GM12878 (cell line): ENCODE data around the gene ATP10A. TPM values are rescaled to one million over a fixed set of nuclear protein-coding genes. Genes with fewer than 3 reads are reported as not detected.

ENCODE experiments used
- ATAC-seq: fragments of 200-7000 bp; cut with Tn5 transposase; 3 replicates; pipeline ENCODE4 v1.9.1; 2020; ENCODE audit warnings: mild to moderate bottlenecking, moderate library complexity
- BruUV-seq: library from RNA; stranded (reverse); fragments of 400-500 nt; replicated peaks from 2 replicates; lab custom pipeline; 2021; lab: Mats Ljungman, UMichigan
- CTCF ChIA-PET: fragments of 300-600 bp; sonication (Branson Sonifier 250); formaldehyde crosslinking; extraction: SDS; loops from one replicate; lab custom pipeline; 2021; ENCODE audit warnings: inconsistent platforms; lab: Yijun Ruan, JAX
- POLR2A ChIA-PET: fragments of 350-600 bp; formaldehyde crosslinking; extraction: SDS; loops from one replicate; lab custom pipeline; 2021; ENCODE audit warnings: inconsistent platforms; lab: Charles Lee
- RAD21 ChIA-PET: fragments of 300-600 bp; sonication (Branson Sonifier 250); formaldehyde crosslinking; loops from one replicate; lab custom pipeline; 2023; ENCODE audit warnings: antibody characterized with exemption; ENCODE audit not compliant: unreplicated experiment; lab: Charles Lee
- SMC1A ChIA-PET: fragments of 300-600 bp; sonication (Branson Sonifier 250); formaldehyde crosslinking; loops from one replicate; lab custom pipeline; 2023; ENCODE audit not compliant: unreplicated experiment, uncharacterized antibody; lab: Charles Lee
- DNase-seq: peaks from one replicate; pipeline ENCODE4 v3.0.0-alpha.2; 2011; ENCODE audit warnings: low read depth, low spot score
- FAIRE-seq: peaks from 3 replicates; lab custom pipeline; 2011; peaks lifted over from hg19 to GRCh38; lab: Jason Lieb, UNC
- H2AFZ ChIP-seq: 2 replicates; pipeline ENCODE4 v1.6.0; 2011; ENCODE audit warnings: low read depth, low read length, control low read depth; ENCODE audit not compliant: control insufficient read depth
- H3K27ac ChIP-seq: 2 replicates; pipeline ENCODE4 v1.5.1; 2011; ENCODE audit warnings: control low read depth; ENCODE audit not compliant: control insufficient read depth, insufficient read depth
- H3K27me3 ChIP-seq, 2 experiments: replicated peaks in 1 of 2; 2 replicates each; pipeline versions ENCODE4 v1.6.0 to v1.6.1; 2011; ENCODE audit warnings: low read length in 1 of 2; ENCODE audit not compliant: control insufficient read depth in 2 of 2, insufficient read depth in 2 of 2
- H3K36me3 ChIP-seq, 2 experiments: 2 replicates each; pipeline ENCODE4 v1.5.1; 2011; ENCODE audit warnings: low read length in 1 of 2; ENCODE audit not compliant: control insufficient read depth in 2 of 2, insufficient read depth in 2 of 2
- H3K4me1 ChIP-seq: 2 replicates; pipeline ENCODE4 v1.6.1; 2011; ENCODE audit warnings: mild to moderate bottlenecking, low read length, moderate library complexity, mixed read lengths; ENCODE audit not compliant: control insufficient read depth, insufficient read depth
- H3K4me2 ChIP-seq: 2 replicates; pipeline ENCODE4 v1.6.0; 2011; ENCODE audit warnings: control low read depth; ENCODE audit not compliant: control insufficient read depth, insufficient read depth
- H3K4me3 ChIP-seq: fragments of 200-600 bp; sonication (generic); 2 replicates; pipeline ENCODE4 v1.5.1; 2016
- H3K79me2 ChIP-seq: 2 replicates; pipeline ENCODE4 v1.6.0; 2011; ENCODE audit warnings: low read length; ENCODE audit not compliant: control insufficient read depth, insufficient read depth
- H3K9ac ChIP-seq: 2 replicates; pipeline ENCODE4 v1.8.0; 2011; ENCODE audit warnings: low read length, control low read depth, mixed read lengths; ENCODE audit not compliant: control insufficient read depth, insufficient read depth
- H3K9me3 ChIP-seq: replicated peaks from 3 replicates; pipeline ENCODE4 v1.5.1; 2011; ENCODE audit warnings: mild to moderate bottlenecking, low read length; ENCODE audit not compliant: control insufficient read depth, insufficient read depth
- H4K20me1 ChIP-seq: 2 replicates; pipeline ENCODE4 v1.6.0; 2011; ENCODE audit not compliant: control insufficient read depth, insufficient read depth
- ATF7 ChIP-seq: fragments of 450-650 bp; IDR thresholded peaks from 2 replicates; pipeline ENCODE4 v1.6.1; 2016; ENCODE audit warnings: low read depth, mild to moderate bottlenecking
- BACH1 ChIP-seq: fragments of 450-650 bp; IDR thresholded peaks from 2 replicates; pipeline ENCODE4 v1.6.1; 2017; ENCODE audit warnings: mild to moderate bottlenecking, borderline replicate concordance
- BMI1 ChIP-seq: fragments of 450-650 bp; IDR thresholded peaks from 2 replicates; pipeline ENCODE4 v1.6.1; 2016; ENCODE audit warnings: mild to moderate bottlenecking, moderate library complexity, borderline replicate concordance
- BRCA1 ChIP-seq: IDR thresholded peaks from 2 replicates; pipeline ENCODE4 v1.6.1; 2011; ENCODE audit warnings: low read depth, low read length, improper control_type of control experiment
- IKZF2 ChIP-seq, 2 experiments: fragments of 450-650 bp; IDR thresholded peaks; 2 replicates each; pipeline ENCODE4 v1.6.1; 2017; ENCODE audit warnings: mild to moderate bottlenecking in 2 of 2, moderate library complexity in 2 of 2
- IRF4 ChIP-seq: IDR thresholded peaks from 2 replicates; pipeline ENCODE4 v1.6.1; 2011; ENCODE audit warnings: low read depth, low read length
- NBN ChIP-seq: fragments of 450-650 bp; IDR thresholded peaks from 2 replicates; pipeline ENCODE4 v1.6.1; 2016
- RFX5 ChIP-seq: IDR thresholded peaks from 2 replicates; pipeline ENCODE4 v1.6.1; 2011; ENCODE audit warnings: low read depth, low read length, improper control_type of control experiment
- WRNIP1 ChIP-seq: IDR thresholded peaks from 2 replicates; pipeline ENCODE4 v1.6.1; 2011; ENCODE audit warnings: low read depth, low read length, improper control_type of control experiment, borderline replicate concordance
- ZNF217 ChIP-seq: fragments of 450-650 bp; IDR thresholded peaks from 2 replicates; pipeline ENCODE4 v1.6.1; 2017; ENCODE audit warnings: antibody characterized with exemption, mild to moderate bottlenecking
- ZNF274 ChIP-seq: IDR thresholded peaks from one replicate; pipeline ENCODE4 v1.8.0; 2011; ENCODE audit not compliant: insufficient read length, insufficient read depth
- WGBS: methylation state at CpG from one replicate; pipeline ENCODE4 v1.1.6; 2016; ENCODE audit warnings: low lambda C conversion rate; ENCODE audit not compliant: insufficient replicate concordance, insufficient coverage; ENCODE audit errors: missing lambda C conversion rate; 5-methylcytosine and 5-hydroxymethylcytosine counted together
- in situ Hi-C: fragments of 300-500 bp; cut with MboI; formaldehyde crosslinking; loops from 9 replicates; pipeline ENCODE4 v1.14.3; 2018; ENCODE audit warnings: mixed read lengths
- intact Hi-C: fragments of 100-400 bp; cut with micrococcal nuclease; formaldehyde crosslinking; loops from one replicate; pipeline ENCODE4 v1.14.2; 2022; ENCODE audit not compliant: unreplicated experiment
- polyA plus RNA-seq, 11 experiments: library from polyadenylated mRNA; depleted of rRNA in 4 of 11; unstranded in 6 of 11; stranded (reverse) in 5 of 11; fragments of >200 nt; fragmentation: Nextera tagmentation in 4 of 11; fragmentation: Illumina TruSeq in 1 of 11; extraction: Ambion mirVana in 4 of 11; extraction: Trizol in 1 of 11; gene quantifications; 1 replicate in 1 of 11; 2 replicates in 10 of 11; pipeline versions ENCODE4 v1.2.1 to v1.2.3, GENCODE V29; 2011 to 2016; ENCODE audit warnings: inconsistent platforms in 2 of 11, missing spikeins in 2 of 11, low read depth in 1 of 11
- total RNA-seq, 4 experiments: library from RNA; depleted of rRNA in 3 of 4; stranded (reverse); fragments of >200 nt in 3 of 4; fragmentation: Illumina TruSeq in 1 of 4; extraction: Trizol in 1 of 4; gene quantifications; 2 replicates each; pipeline versions ENCODE4 v1.2.1 to v1.2.3, GENCODE V29; 2013 to 2021
- TF ChIP-seq, protein P1 (sequence below): IDR thresholded peaks from 2 replicates; pipeline ENCODE4 v1.6.1; 2011; ENCODE audit warnings: mild to moderate bottlenecking, low read depth, low read length, moderate library complexity; ENCODE audit not compliant: insufficient replicate concordance
- TF ChIP-seq, protein P2 (sequence below): fragments of 450-650 bp; IDR thresholded peaks from 2 replicates; pipeline ENCODE4 v1.6.1; 2014; ENCODE audit warnings: mild to moderate bottlenecking

The ATP10A gene
- total and polyA plus RNA-seq, 10 of the 15 experiments (the other 5 are each of a cell fraction or from before 2014, with no cell fraction given): 0.04 to 1.5 (median 0.31) TPM; not detected in 2

DNA sequence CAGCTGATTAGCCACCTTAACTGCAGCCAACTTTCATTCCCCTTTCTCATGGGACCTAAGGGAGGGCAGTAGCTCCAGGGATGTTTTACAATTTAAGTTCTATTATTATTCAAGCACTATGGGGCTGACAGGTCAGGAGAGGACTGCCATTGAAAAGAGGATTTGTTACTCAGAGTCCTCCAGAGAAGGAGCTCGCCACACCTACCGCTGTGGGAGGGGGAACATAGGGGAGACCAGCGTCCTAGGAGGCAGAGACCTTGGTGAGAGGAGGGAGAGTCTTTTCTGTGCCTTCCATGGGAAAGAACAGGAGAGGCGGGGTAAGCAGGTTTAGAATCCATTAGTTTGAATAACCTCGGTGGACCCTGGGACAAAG is 14.4 kb downstream of the ATP10A start (continued):
- TF ChIP-seq ZNF274 (no peak), BMI1 (no peak), RFX5 (no peak)
- TF ChIP-seq, all 136 proteins: peak for 0

DNA sequence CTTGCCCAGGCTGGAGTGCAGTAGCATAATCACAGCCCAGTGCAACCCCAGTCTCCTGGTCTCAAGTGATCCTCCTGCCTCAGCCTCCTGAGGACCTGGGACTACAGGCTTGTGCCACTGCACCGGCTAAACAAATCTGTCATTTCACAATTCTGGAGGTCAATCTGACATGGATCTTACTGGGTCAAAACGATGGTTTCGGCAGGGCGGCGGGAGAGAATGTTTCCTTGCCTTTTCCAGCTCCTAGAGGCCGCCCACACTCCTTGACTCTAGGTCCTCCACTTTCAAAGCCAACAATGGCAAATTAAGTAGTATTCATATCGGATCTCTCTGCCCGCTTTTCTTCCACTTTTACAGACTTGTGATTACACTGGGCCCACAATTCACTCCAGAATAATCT is 14.8 kb downstream of the ATP10A start:
- Histone ChIP-seq H3K36me3 (no peaks in the 10 kb centered on the region), H3K9ac (no peak overlapping the region), H3K79me2 (no peaks in the 10 kb centered on the region), H3K4me1 (peaks cover 17% of the 10 kb centered on the region), H3K27ac (no peak overlapping the region), H4K20me1 (no peaks in the 10 kb centered on the region), H3K4me2 (no peak overlapping the region), H2AFZ (no peak overlapping the region), H3K4me3 (no peak overlapping the region), H3K9me3 (no peaks in the 10 kb centered on the region; the same call in 2 of the 3 replicates), H3K27me3 (no peaks in the 10 kb centered on the region)
- ChIA-PET POLR2A (no interaction called here), RAD21 (no interaction called here), SMC1A (no interaction called here), CTCF (no interaction called here)
- BruUV-seq: no TSS peak
- no peak for ATAC-seq
- intact Hi-C loops (no loop called here), in situ Hi-C loops (no loop called here)
- 87% methylated on average over 8 of the region's 8 CpGs for whole genome bisulfite sequencing
- FAIRE-seq: no peak
- TF ChIP-seq BACH1 (no peak), WRNIP1 (no peak), ZNF217 (no peak), BMI1 (no peak), ATF7 (no peak), IKZF2 (IDR thresholded peaks at IDR 0.05) (no peak), IRF4 (no peak), NBN (no peak), BRCA1 (no peak)
- TF ChIP-seq, protein P1, sequence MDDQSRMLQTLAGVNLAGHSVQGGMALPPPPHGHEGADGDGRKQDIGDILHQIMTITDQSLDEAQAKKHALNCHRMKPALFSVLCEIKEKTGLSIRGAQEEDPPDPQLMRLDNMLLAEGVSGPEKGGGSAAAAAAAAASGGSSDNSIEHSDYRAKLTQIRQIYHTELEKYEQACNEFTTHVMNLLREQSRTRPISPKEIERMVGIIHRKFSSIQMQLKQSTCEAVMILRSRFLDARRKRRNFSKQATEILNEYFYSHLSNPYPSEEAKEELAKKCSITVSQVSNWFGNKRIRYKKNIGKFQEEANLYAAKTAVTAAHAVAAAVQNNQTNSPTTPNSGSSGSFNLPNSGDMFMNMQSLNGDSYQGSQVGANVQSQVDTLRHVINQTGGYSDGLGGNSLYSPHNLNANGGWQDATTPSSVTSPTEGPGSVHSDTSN: no peak
- TF ChIP-seq, protein P2, sequence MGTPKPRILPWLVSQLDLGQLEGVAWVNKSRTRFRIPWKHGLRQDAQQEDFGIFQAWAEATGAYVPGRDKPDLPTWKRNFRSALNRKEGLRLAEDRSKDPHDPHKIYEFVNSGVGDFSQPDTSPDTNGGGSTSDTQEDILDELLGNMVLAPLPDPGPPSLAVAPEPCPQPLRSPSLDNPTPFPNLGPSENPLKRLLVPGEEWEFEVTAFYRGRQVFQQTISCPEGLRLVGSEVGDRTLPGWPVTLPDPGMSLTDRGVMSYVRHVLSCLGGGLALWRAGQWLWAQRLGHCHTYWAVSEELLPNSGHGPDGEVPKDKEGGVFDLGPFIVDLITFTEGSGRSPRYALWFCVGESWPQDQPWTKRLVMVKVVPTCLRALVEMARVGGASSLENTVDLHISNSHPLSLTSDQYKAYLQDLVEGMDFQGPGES: no peak
- no peak for DNase-seq
